Suppressor macrophage treated with lipopolysaccharide for 4 hours (primary cell): ENCODE data around the gene GNE.

ENCODE experiments used
- DNase-seq: peaks from one replicate; pipeline ENCODE4 v3.0.0-alpha.2; 2020

The GNE gene

GRCh38 chr9:36165826-36166167, 92.5 kb downstream of the GNE start:
- no peak for DNase-seq

DNA sequence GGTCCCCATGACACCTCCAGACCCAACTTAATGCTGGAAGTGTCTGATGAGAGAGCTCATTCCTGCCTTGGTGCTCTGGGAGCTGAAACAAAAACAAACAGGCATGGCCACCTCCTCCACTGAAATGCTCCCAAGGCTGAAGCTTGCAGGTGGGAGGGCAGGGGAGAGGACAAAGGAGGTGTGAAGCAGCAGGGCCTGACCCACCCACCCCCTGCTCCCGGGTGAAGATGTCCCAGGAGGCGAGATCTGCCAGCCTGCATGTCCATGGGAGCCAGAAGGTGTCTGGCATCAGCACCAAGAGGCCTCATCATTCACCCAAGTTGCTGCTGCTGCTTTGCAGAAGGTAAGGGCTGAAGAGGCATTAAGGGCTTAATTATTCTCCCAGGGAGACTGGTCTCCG, 93.3 kb downstream of the GNE start:
- no peak for DNase-seq
